K562 (cell line): ENCODE measurements around the gene TGM3.

Experiments
- AFF4 ChIP-seq: sonication (generic); formaldehyde crosslinking; IDR thresholded peaks from 2 replicates; pipeline ENCODE4 v1.8.0; 2023; ENCODE audit warnings: mild to moderate bottlenecking, missing genetic modification reagents
- CBX2 ChIP-seq: fragments of 200-600 bp; sonication (generic); IDR thresholded peaks from one replicate; pipeline ENCODE4 v1.6.1; 2012; ENCODE audit warnings: mild to moderate bottlenecking, low read length, inconsistent platforms; ENCODE audit not compliant: insufficient read depth, poor library complexity, severe bottlenecking
- FOXJ3 ChIP-seq: sonication (generic); formaldehyde crosslinking; IDR thresholded peaks from 2 replicates; pipeline ENCODE4 v1.4.0; 2020; ENCODE audit warnings: mild to moderate bottlenecking, missing genetic modification reagents
- JUN ChIP-seq, 2 experiments: sonication (generic) in 1 of 2; formaldehyde crosslinking in 1 of 2; IDR thresholded peaks; 2 replicates each; pipeline versions ENCODE4 v1.6.1 to v1.8.0; 2012 to 2022; ENCODE audit warnings: borderline replicate concordance in 2 of 2, mild to moderate bottlenecking in 2 of 2, improper control_type of control experiment in 1 of 2, low read depth in 1 of 2, low read length in 1 of 2, missing genetic modification reagents in 1 of 2
- MXI1 ChIP-seq: IDR thresholded peaks from 2 replicates; pipeline ENCODE4 v1.6.1; 2011; ENCODE audit warnings: low read depth, mild to moderate bottlenecking, improper control_type of control experiment, low read length
- NFE2 ChIP-seq: IDR thresholded peaks from 2 replicates; pipeline ENCODE4 v1.6.1; 2014; ENCODE audit warnings: antibody characterized with exemption, low read depth
- NFYB ChIP-seq: IDR thresholded peaks from 2 replicates; pipeline ENCODE4 v1.6.1; 2011; ENCODE audit warnings: mild to moderate bottlenecking, moderate library complexity; ENCODE audit not compliant: insufficient read length; ENCODE audit errors: extremely low read depth
- NR2C1 ChIP-seq, 2 experiments: fragments of 450-650 bp; IDR thresholded peaks; 2 replicates each; pipeline ENCODE4 v1.6.1; 2017; ENCODE audit warnings: mild to moderate bottlenecking in 2 of 2, antibody characterized with exemption in 1 of 2, inconsistent platforms in 1 of 2, missing compliant biosample characterization in 1 of 2, missing genetic modification characterization in 1 of 2
- RBFOX2 ChIP-seq: fragments of 200-400 bp; formaldehyde crosslinking; IDR thresholded peaks from 2 replicates; pipeline ENCODE4 v1.6.1; 2017; ENCODE audit warnings: low read depth, mild to moderate bottlenecking, low read length, moderate library complexity
- TCF3 ChIP-seq: sonication (generic); formaldehyde crosslinking; IDR thresholded peaks from 2 replicates; pipeline ENCODE4 v1.4.0; 2020; ENCODE audit warnings: mild to moderate bottlenecking, missing genetic modification reagents
- ZNF146 ChIP-seq: IDR thresholded peaks from one replicate; pipeline ENCODE4 v1.6.1; 2018; ENCODE audit warnings: missing compliant biosample characterization; ENCODE audit not compliant: unreplicated experiment
- TF ChIP-seq, protein P1 (sequence below), 3 experiments: IDR thresholded peaks in 2 of 3; conservative IDR thresholded peaks in 1 of 3; 2 replicates each; pipeline ENCODE4 v1.5.1; 2011 to 2012; ENCODE audit warnings: low read length in 3 of 3, mild to moderate bottlenecking in 3 of 3, control low read depth in 2 of 3, improper control_type of control experiment in 1 of 3, inconsistent platforms in 1 of 3, low read depth in 1 of 3, mixed read lengths in 1 of 3, moderate library complexity in 1 of 3; ENCODE audit not compliant: insufficient read depth in 2 of 3
- TF ChIP-seq, protein P2 (sequence below): IDR thresholded peaks from 2 replicates; pipeline ENCODE4 v1.6.1; 2011; ENCODE audit warnings: borderline replicate concordance, low read depth, mild to moderate bottlenecking, moderate library complexity, low read length; ENCODE audit not compliant: insufficient read depth, poor library complexity, severe bottlenecking
- TF ChIP-seq, protein P3 (sequence below): fragments of 450-650 bp; conservative IDR thresholded peaks from 2 replicates; pipeline ENCODE4 v1.6.1; 2016; ENCODE audit warnings: missing genetic modification characterization, low read depth, mild to moderate bottlenecking, control low read depth, missing compliant biosample characterization

GRCh38 chr20:2340136-2340535 is 44.3 kb downstream of the TGM3 start:
- TF ChIP-seq JUN (IDR thresholded peaks at IDR 0.05; ENCODE audit: borderline replicate concordance, low read depth, low read length) (no peak), JUN (CRISPR knock-in tag; IDR thresholded peaks at IDR 0.05; ENCODE audit: borderline replicate concordance) (no peak), NR2C1 (IDR thresholded peaks at IDR 0.05) (no peak), NR2C1 (tag; IDR thresholded peaks at IDR 0.05) (no peak), TCF3 (CRISPR knock-in tag) (no peak), CBX2 (no peak), AFF4 (CRISPR knock-in tag) (no peak), MXI1 (no peak), NFYB (no peak), FOXJ3 (CRISPR knock-in tag) (no peak), ZNF146 (CRISPR knock-in tag) (no peak), NFE2 (no peak), RBFOX2 (no peak)
- TF ChIP-seq, protein P1, sequence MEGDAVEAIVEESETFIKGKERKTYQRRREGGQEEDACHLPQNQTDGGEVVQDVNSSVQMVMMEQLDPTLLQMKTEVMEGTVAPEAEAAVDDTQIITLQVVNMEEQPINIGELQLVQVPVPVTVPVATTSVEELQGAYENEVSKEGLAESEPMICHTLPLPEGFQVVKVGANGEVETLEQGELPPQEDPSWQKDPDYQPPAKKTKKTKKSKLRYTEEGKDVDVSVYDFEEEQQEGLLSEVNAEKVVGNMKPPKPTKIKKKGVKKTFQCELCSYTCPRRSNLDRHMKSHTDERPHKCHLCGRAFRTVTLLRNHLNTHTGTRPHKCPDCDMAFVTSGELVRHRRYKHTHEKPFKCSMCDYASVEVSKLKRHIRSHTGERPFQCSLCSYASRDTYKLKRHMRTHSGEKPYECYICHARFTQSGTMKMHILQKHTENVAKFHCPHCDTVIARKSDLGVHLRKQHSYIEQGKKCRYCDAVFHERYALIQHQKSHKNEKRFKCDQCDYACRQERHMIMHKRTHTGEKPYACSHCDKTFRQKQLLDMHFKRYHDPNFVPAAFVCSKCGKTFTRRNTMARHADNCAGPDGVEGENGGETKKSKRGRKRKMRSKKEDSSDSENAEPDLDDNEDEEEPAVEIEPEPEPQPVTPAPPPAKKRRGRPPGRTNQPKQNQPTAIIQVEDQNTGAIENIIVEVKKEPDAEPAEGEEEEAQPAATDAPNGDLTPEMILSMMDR (IDR thresholded peaks at IDR 0.05 in 2 of 3, conservative IDR thresholded peaks at IDR 0.05 in 1 of 3; ENCODE audit: insufficient read depth in 2 of 3, low read depth in 1 of 3, low read length in 3 of 3), result peak in 2 of 3 experiments; percentile 14 to 27; a peak in 1 of 6 replicates
- TF ChIP-seq, protein P2, sequence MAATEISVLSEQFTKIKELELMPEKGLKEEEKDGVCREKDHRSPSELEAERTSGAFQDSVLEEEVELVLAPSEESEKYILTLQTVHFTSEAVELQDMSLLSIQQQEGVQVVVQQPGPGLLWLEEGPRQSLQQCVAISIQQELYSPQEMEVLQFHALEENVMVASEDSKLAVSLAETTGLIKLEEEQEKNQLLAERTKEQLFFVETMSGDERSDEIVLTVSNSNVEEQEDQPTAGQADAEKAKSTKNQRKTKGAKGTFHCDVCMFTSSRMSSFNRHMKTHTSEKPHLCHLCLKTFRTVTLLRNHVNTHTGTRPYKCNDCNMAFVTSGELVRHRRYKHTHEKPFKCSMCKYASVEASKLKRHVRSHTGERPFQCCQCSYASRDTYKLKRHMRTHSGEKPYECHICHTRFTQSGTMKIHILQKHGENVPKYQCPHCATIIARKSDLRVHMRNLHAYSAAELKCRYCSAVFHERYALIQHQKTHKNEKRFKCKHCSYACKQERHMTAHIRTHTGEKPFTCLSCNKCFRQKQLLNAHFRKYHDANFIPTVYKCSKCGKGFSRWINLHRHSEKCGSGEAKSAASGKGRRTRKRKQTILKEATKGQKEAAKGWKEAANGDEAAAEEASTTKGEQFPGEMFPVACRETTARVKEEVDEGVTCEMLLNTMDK, result no peak
- TF ChIP-seq, protein P3, sequence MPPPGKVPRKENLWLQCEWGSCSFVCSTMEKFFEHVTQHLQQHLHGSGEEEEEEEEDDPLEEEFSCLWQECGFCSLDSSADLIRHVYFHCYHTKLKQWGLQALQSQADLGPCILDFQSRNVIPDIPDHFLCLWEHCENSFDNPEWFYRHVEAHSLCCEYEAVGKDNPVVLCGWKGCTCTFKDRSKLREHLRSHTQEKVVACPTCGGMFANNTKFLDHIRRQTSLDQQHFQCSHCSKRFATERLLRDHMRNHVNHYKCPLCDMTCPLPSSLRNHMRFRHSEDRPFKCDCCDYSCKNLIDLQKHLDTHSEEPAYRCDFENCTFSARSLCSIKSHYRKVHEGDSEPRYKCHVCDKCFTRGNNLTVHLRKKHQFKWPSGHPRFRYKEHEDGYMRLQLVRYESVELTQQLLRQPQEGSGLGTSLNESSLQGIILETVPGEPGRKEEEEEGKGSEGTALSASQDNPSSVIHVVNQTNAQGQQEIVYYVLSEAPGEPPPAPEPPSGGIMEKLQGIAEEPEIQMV (tag), result no peak
